ENCODE data around the gene ZNF112. TPM values are rescaled to one million over a fixed set of nuclear protein-coding genes. Genes with fewer than 3 reads are reported as not detected.
"Not testable (repeated sequence)": the region's sequence is repeated elsewhere in the genome, so short reads cannot be mapped to it uniquely, and the experiment has no call there.

Gene ZNF112
- total and polyA plus RNA-seq, 2 experiments from 2014 or later: 2.6 to 8.8 TPM

GRCh38 chr19:44341794-44342193 lies 14.7 kb downstream of the ZNF112 start:
- Histone ChIP-seq H2AFZ (no peak overlapping the region), H3K79me2 (peaks cover 10% of the 10 kb centered on the region), H4K20me1 (ENCODE audit: insufficient read depth, poor library complexity, severe bottlenecking) (no peaks in the 10 kb centered on the region), H3K36me3 (replicated peaks; ENCODE audit: insufficient read depth, low read depth) (peaks cover 4% of the 10 kb centered on the region), H3K4me1 (ENCODE audit: insufficient read depth) (no peaks in the 10 kb centered on the region), H3K27ac (no peak overlapping the region), H3K9me3 (ENCODE audit: low read depth) (peaks cover 12% of the 10 kb centered on the region), H3K9me2 (replicated peaks; ENCODE audit: insufficient read depth) (no peaks in the 10 kb centered on the region), H3K4me3 (no peak overlapping the region), H3K4me2 (no peak overlapping the region), H3K27me3 (no peaks in the 10 kb centered on the region)
- no peak for TF ChIP-seq EZH2 (IDR thresholded peaks at IDR 0.05; ENCODE audit: borderline replicate concordance)
- no peak for TF ChIP-seq EZH2phosphoT487 (IDR thresholded peaks at IDR 0.05; ENCODE audit: low read depth, severe bottlenecking, unreplicated experiment)
- no peak for TF ChIP-seq CTCF (IDR thresholded peaks at IDR 0.05; ENCODE audit: poor library complexity)
- DNase-seq (ENCODE audit: low spot score): no peak
- WGBS (ENCODE audit: low lambda C conversion rate, missing lambda C conversion rate): 95% methylated on average over 2 of the region's 2 CpGs

GRCh38 chr19:44334639-44335038 lies 21.8 kb downstream of the ZNF112 start:
- H3K4me3 ChIP-seq; H3K27me3 ChIP-seq; H3K4me2 ChIP-seq; H2AFZ ChIP-seq; DNase-seq (ENCODE audit: low spot score); H3K79me2 ChIP-seq; H3K4me1 ChIP-seq (ENCODE audit: insufficient read depth); H4K20me1 ChIP-seq (ENCODE audit: insufficient read depth, poor library complexity, severe bottlenecking); H3K9me2 ChIP-seq (replicated peaks; ENCODE audit: insufficient read depth); H3K27ac ChIP-seq: not testable (repeated sequence)
- Histone ChIP-seq H3K36me3 (replicated peaks; ENCODE audit: insufficient read depth, low read depth) (peaks cover 35% of the 10 kb centered on the region), H3K9me3 (ENCODE audit: low read depth) (peaks cover 42% of the 10 kb centered on the region)
- 90% methylated on average over 3 of the region's 3 CpGs for WGBS (ENCODE audit: low lambda C conversion rate, missing lambda C conversion rate)

GRCh38 chr19:44332145-44332544 lies 24.3 kb downstream of the ZNF112 start:
- TF ChIP-seq EZH2phosphoT487 (IDR thresholded peaks at IDR 0.05; ENCODE audit: low read depth, severe bottlenecking, unreplicated experiment): no peak
- TF ChIP-seq CTCF (IDR thresholded peaks at IDR 0.05; ENCODE audit: poor library complexity): no peak
- no peak for TF ChIP-seq EZH2 (IDR thresholded peaks at IDR 0.05; ENCODE audit: borderline replicate concordance)
- Histone ChIP-seq H3K9me3 (ENCODE audit: low read depth) (peaks cover 52% of the 10 kb centered on the region), H3K4me2 (no peak overlapping the region), H3K4me3 (no peak overlapping the region), H3K36me3 (replicated peaks; ENCODE audit: insufficient read depth, low read depth) (peaks cover 45% of the 10 kb centered on the region), H3K79me2 (no peaks in the 10 kb centered on the region), H3K9me2 (replicated peaks; ENCODE audit: insufficient read depth) (no peaks in the 10 kb centered on the region), H4K20me1 (ENCODE audit: insufficient read depth, poor library complexity, severe bottlenecking) (no peaks in the 10 kb centered on the region), H3K4me1 (ENCODE audit: insufficient read depth) (no peaks in the 10 kb centered on the region), H3K27ac (no peak overlapping the region), H2AFZ (no peak overlapping the region), H3K27me3 (no peaks in the 10 kb centered on the region)
- no peak for DNase-seq (ENCODE audit: low spot score)
- WGBS (ENCODE audit: low lambda C conversion rate, missing lambda C conversion rate): 95% methylated on average over 1 of the region's 1 CpG

- no peaks in the 10 kb centered on the region for H3K4me1 ChIP-seq (ENCODE audit: insufficient read depth)
- WGBS (ENCODE audit: low lambda C conversion rate, missing lambda C conversion rate): 82% methylated on average over 2 of the region's 2 CpGs
- H3K9me2 ChIP-seq (replicated peaks; ENCODE audit: insufficient read depth): no peaks in the 10 kb centered on the region
- DNase-seq (ENCODE audit: low spot score): no peak
- no peaks in the 10 kb centered on the region for H3K79me2 ChIP-seq
- TF ChIP-seq EZH2phosphoT487 (IDR thresholded peaks at IDR 0.05; ENCODE audit: low read depth, severe bottlenecking, unreplicated experiment) (no peak), CTCF (IDR thresholded peaks at IDR 0.05; ENCODE audit: poor library complexity) (no peak), EZH2 (IDR thresholded peaks at IDR 0.05; ENCODE audit: borderline replicate concordance) (no peak)
- H3K4me3 ChIP-seq: no peak overlapping the region
- no peak overlapping the region for H3K27ac ChIP-seq
- H4K20me1 ChIP-seq (ENCODE audit: insufficient read depth, poor library complexity, severe bottlenecking): no peaks in the 10 kb centered on the region
- peaks cover 13% of the 10 kb centered on the region for H3K9me3 ChIP-seq (ENCODE audit: low read depth)
- no peak overlapping the region for H3K4me2 ChIP-seq
- H3K27me3 ChIP-seq: no peaks in the 10 kb centered on the region
- no peaks in the 10 kb centered on the region for H3K36me3 ChIP-seq (replicated peaks; ENCODE audit: insufficient read depth, low read depth)
- H2AFZ ChIP-seq: no peak overlapping the region
Observed at GRCh38 chr19:44315883-44316282, 40.6 kb downstream of the ZNF112 start.

Data from hepatocyte (in vitro differentiated cells).